ENCODE measurements around the gene NCLN.
"Not testable (repeated sequence)": the region's sequence is repeated elsewhere in the genome, so short reads cannot be mapped to it uniquely, and the experiment has no call there.

NCLN gene

GRCh38 chr19:3157096-3157845, 28.5 kb upstream of the NCLN start:
- DNase-seq, result no peak

- no peak for DNase-seq
Observed at GRCh38 chr19:3159565-3159964, 26.2 kb upstream of the NCLN start.

GRCh38 chr19:3160219-3160618, 25.5 kb upstream of the NCLN start:
- no peak for DNase-seq

GRCh38 chr19:3161453-3161852, 24.3 kb upstream of the NCLN start:
- no peak for DNase-seq

- no peak for DNase-seq
Observed at GRCh38 chr19:3162418-3163229, 23.1 kb upstream of the NCLN start.

GRCh38 chr19:3163230-3163886, 22.4 kb upstream of the NCLN start:
- peak; percentile 67 for DNase-seq

GRCh38 chr19:3163943-3164342, 21.8 kb upstream of the NCLN start:
- DNase-seq, result no peak

GRCh38 chr19:3167533-3168272, 18.0 kb upstream of the NCLN start:
- DNase-seq, result no peak

- no peak for DNase-seq
Observed at GRCh38 chr19:3171894-3172672, 13.6 kb upstream of the NCLN start.

- DNase-seq, result not testable (repeated sequence)
Observed at GRCh38 chr19:3172673-3173000, 13.1 kb upstream of the NCLN start.

- DNase-seq, result no peak
Observed at GRCh38 chr19:3175781-3176714, 9.7 kb upstream of the NCLN start.

- no peak for DNase-seq
Observed at GRCh38 chr19:3176715-3177501, 8.8 kb upstream of the NCLN start.

GRCh38 chr19:3178377-3178972, 7.3 kb upstream of the NCLN start, which contains the start of gene S1PR4:
TSS of gene S1PR4 (plus strand) at chr19:3178769. CDS start at chr19:3178793, 24 bp downstream.
- no peak for DNase-seq

- DNase-seq, result no peak
Observed at GRCh38 chr19:3178973-3179738, 6.6 kb upstream of the NCLN start.

GRCh38 chr19:3179739-3180293, 5.9 kb upstream of the NCLN start:
- DNase-seq, result no peak

- no peak for DNase-seq
Observed at GRCh38 chr19:3183721-3184641, 1.7 kb upstream of the NCLN start.

GRCh38 chr19:3184847-3185460, 776 bp upstream of the NCLN start:
- DNase-seq, result peak; percentile 91
